ENCODE measurements around the gene ID4. TPM values are rescaled to one million over a fixed set of nuclear protein-coding genes. Genes with fewer than 3 reads are reported as not detected.

ID4 gene
- total RNA-seq, 1 experiment from 2014 or later, result not detected

DNA sequence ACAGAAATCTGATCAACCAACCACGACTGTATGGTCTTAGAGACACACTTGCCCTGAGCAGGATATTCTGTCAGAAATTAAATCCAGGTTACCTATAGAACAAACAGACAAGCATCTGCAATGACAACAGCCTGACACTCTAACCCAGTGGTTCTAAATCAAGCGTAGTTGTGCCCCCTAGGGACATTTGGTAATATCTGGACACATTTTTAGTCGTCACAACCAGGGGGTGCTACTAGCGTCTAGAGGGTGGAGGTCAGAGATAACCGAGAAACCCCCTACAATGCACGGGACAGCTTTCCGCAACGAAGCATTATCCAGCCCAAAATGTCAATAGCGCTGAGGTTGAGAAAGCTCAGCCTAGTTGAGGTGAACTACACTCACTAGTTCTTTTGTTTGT, 32.3 kb downstream of the ID4 start:
- H2AFZ ChIP-seq (ENCODE audit: low read length), result no peak overlapping the region

DNA sequence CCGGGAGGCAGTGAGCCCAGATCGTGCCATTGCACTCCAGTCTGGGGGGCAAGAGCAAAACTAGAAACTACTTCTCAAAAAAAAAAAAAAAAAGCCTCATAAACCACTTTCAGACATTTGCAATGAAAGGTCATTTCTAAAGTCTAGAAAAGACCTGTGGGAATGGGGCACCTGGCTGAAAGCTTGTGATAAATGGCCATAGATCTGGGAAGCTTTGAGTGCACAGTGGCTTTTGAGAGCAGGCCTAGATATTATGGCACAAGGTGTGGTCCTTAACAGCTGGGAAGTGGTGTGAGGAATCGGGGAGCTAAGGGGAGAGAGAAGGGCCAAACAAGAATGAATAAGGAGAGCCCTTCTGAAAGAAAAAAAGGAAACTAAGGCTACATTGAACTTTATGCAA, 33.2 kb downstream of the ID4 start:
- Histone ChIP-seq H4K20me1 (ENCODE audit: insufficient read depth, low read depth, low read length) (no peaks in the 10 kb centered on the region), H3K27ac (ENCODE audit: low read length) (no peak overlapping the region), H3K9me2 (replicated peaks; ENCODE audit: insufficient read depth, low read length) (no peaks in the 10 kb centered on the region), H3K4me3 (ENCODE audit: low read length) (no peak overlapping the region), H3K79me2 (ENCODE audit: low read length) (no peaks in the 10 kb centered on the region), H3K27me3 (ENCODE audit: low read length) (no peaks in the 10 kb centered on the region), H3K36me3 (ENCODE audit: insufficient read depth, low read length) (no peaks in the 10 kb centered on the region), H2AFZ (ENCODE audit: low read length) (no peak overlapping the region), H3K9ac (ENCODE audit: low read length) (no peak overlapping the region), H3K4me2 (ENCODE audit: low read depth, low read length, poor library complexity, severe bottlenecking) (no peak overlapping the region), H3K9me3 (ENCODE audit: low read length) (no peaks in the 10 kb centered on the region), H3K4me1 (ENCODE audit: low read length) (no peaks in the 10 kb centered on the region)
- no peak for DNase-seq

More for the DNA sequence above, 32.3 kb downstream of the ID4 start:
- Histone ChIP-seq H3K27me3 (ENCODE audit: low read length) (no peaks in the 10 kb centered on the region), H3K4me3 (ENCODE audit: low read length) (no peak overlapping the region), H3K27ac (ENCODE audit: low read length) (no peak overlapping the region), H4K20me1 (ENCODE audit: insufficient read depth, low read depth, low read length) (no peaks in the 10 kb centered on the region), H3K9me3 (ENCODE audit: low read length) (no peaks in the 10 kb centered on the region), H3K4me2 (ENCODE audit: low read depth, low read length, poor library complexity, severe bottlenecking) (no peak overlapping the region), H3K4me1 (ENCODE audit: low read length) (no peaks in the 10 kb centered on the region), H3K9me2 (replicated peaks; ENCODE audit: insufficient read depth, low read length) (no peaks in the 10 kb centered on the region), H3K9ac (ENCODE audit: low read length) (no peak overlapping the region), H3K36me3 (ENCODE audit: insufficient read depth, low read length) (no peaks in the 10 kb centered on the region), H3K79me2 (ENCODE audit: low read length) (no peaks in the 10 kb centered on the region)
- DNase-seq, result no peak

DNA sequence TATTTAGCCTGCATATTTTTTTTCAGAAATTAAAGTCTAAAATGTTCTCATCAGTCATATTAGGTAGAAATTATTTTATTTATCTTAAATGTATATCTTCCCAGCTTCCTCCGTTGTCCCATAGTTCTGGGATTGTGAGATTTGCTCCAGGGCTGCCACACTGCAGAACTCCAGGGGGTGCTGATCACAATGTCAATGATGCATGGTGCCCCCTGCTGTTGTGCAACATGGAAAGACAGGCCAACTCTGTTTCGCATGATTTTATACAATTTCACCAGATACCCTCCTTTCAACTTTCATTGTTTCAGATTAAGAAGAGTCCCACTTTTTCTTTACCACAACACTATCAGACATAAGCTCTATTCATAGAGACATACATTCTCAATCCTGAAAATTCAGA, 35.9 kb downstream of the ID4 start:
- Histone ChIP-seq H3K36me3 (ENCODE audit: insufficient read depth, low read length) (no peaks in the 10 kb centered on the region), H3K4me1 (ENCODE audit: low read length) (no peaks in the 10 kb centered on the region), H3K27ac (ENCODE audit: low read length) (no peak overlapping the region), H3K9me2 (replicated peaks; ENCODE audit: insufficient read depth, low read length) (no peaks in the 10 kb centered on the region), H3K27me3 (ENCODE audit: low read length) (no peaks in the 10 kb centered on the region), H2AFZ (ENCODE audit: low read length) (no peak overlapping the region), H3K9me3 (ENCODE audit: low read length) (no peaks in the 10 kb centered on the region), H3K79me2 (ENCODE audit: low read length) (no peaks in the 10 kb centered on the region), H3K4me3 (ENCODE audit: low read length) (no peak overlapping the region), H3K9ac (ENCODE audit: low read length) (no peak overlapping the region), H4K20me1 (ENCODE audit: insufficient read depth, low read depth, low read length) (no peaks in the 10 kb centered on the region), H3K4me2 (ENCODE audit: low read depth, low read length, poor library complexity, severe bottlenecking) (no peak overlapping the region)
- DNase-seq, result no peak

DNA sequence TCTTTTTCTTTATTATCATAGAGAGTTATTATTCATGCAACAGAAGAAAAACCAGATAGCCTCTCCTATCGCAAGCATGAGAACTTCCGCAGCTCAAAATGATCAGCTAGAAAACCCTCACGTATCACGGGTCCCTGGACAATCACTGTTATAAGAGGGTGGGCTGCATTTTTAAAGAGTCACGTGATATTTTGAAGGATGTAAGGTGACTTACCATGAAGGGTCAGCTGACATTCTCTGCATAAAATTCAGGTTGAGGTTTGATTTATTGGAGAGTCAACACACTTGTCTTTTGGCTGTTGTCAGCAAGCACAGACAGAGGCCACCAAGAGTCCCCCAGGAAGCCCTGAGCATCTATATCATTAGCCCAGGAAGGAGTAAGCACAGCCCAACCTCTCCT, 39.5 kb downstream of the ID4 start:
- H2AFZ ChIP-seq (ENCODE audit: low read length), result no peak overlapping the region
- no peak overlapping the region for H3K4me2 ChIP-seq (ENCODE audit: low read depth, low read length, poor library complexity, severe bottlenecking)
- H3K36me3 ChIP-seq (ENCODE audit: insufficient read depth, low read length), result no peaks in the 10 kb centered on the region
- DNase-seq, result no peak
- no peaks in the 10 kb centered on the region for H3K27me3 ChIP-seq (ENCODE audit: low read length)
- H3K9ac ChIP-seq (ENCODE audit: low read length), result no peak overlapping the region
- no peaks in the 10 kb centered on the region for H3K9me3 ChIP-seq (ENCODE audit: low read length)
- no peak overlapping the region for H3K27ac ChIP-seq (ENCODE audit: low read length)
- H3K9me2 ChIP-seq (replicated peaks; ENCODE audit: insufficient read depth, low read length), result no peaks in the 10 kb centered on the region
- no peaks in the 10 kb centered on the region for H4K20me1 ChIP-seq (ENCODE audit: insufficient read depth, low read depth, low read length)
- no peaks in the 10 kb centered on the region for H3K4me1 ChIP-seq (ENCODE audit: low read length)
- H3K79me2 ChIP-seq (ENCODE audit: low read length), result no peaks in the 10 kb centered on the region
- H3K4me3 ChIP-seq (ENCODE audit: low read length), result no peak overlapping the region

DNA sequence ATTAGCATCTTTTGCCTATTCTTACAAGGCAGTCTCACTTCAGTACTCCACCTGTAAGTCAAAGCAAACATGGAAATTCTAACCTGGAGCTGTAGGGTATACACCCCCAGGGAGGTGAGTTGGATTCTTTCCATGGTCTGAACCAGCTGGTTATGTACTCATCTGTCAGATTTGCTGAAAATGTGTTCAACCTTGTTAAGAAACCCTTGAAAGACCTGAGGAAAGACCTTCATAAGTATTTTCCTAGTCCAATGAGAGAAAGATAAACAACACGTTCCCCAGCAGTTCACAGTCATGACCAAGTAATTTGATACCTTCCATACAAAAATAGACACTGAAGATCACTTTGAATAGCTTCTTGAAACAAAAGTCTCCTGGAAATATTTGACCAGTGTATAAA, 42.5 kb downstream of the ID4 start:
- Histone ChIP-seq H2AFZ (ENCODE audit: low read length) (no peak overlapping the region), H3K9me2 (replicated peaks; ENCODE audit: insufficient read depth, low read length) (no peaks in the 10 kb centered on the region), H3K4me2 (ENCODE audit: low read depth, low read length, poor library complexity, severe bottlenecking) (no peak overlapping the region), H3K4me3 (ENCODE audit: low read length) (no peak overlapping the region), H3K9ac (ENCODE audit: low read length) (no peak overlapping the region), H3K27me3 (ENCODE audit: low read length) (no peaks in the 10 kb centered on the region), H3K4me1 (ENCODE audit: low read length) (no peaks in the 10 kb centered on the region), H3K79me2 (ENCODE audit: low read length) (no peaks in the 10 kb centered on the region), H3K36me3 (ENCODE audit: insufficient read depth, low read length) (no peaks in the 10 kb centered on the region), H3K27ac (ENCODE audit: low read length) (no peak overlapping the region), H3K9me3 (ENCODE audit: low read length) (no peaks in the 10 kb centered on the region), H4K20me1 (ENCODE audit: insufficient read depth, low read depth, low read length) (no peaks in the 10 kb centered on the region)
- no peak for DNase-seq

DNA sequence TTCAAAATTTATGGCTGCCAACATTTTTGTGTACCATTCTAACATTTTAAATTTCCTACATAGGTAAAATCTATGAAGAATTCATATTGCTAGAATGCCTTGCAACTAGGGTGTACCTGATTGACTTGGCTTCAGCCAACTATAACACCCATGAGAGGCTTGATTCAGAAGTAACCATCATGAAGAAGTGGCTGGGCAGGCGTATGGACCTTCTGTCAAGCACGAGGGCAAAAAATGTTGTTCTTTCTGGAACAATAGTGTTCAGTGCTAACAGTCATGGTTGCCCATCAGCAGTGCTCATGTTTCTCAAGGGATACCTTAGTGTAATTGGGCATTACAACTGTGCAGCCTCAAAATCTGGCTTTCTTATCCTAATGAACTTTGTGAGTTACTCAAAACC, 42.9 kb downstream of the ID4 start:
- H3K4me1 ChIP-seq (ENCODE audit: low read length), result no peaks in the 10 kb centered on the region

DNA sequence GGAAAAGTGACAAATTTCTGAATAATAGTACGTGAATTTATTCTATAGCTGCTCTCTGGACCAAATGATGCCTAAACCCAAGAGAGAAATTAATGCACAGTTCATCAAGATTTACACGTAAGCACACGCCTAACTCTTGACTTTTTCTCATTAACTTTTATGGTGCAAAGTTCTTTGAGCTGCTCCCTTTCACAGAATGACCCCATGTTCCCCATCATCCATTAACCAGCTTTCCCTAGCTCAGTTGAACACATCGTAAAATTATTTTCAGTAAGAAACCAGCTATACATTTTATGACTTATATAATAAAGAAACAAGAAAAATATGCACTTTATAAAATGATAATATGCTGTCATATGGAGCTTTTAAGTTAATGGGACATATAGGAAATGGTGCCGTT, 54.3 kb downstream of the ID4 start:
- H3K9me3 ChIP-seq (ENCODE audit: low read length), result no peaks in the 10 kb centered on the region
- H4K20me1 ChIP-seq (ENCODE audit: insufficient read depth, low read depth, low read length), result no peaks in the 10 kb centered on the region
- no peaks in the 10 kb centered on the region for H3K27me3 ChIP-seq (ENCODE audit: low read length)
- H3K36me3 ChIP-seq (ENCODE audit: insufficient read depth, low read length), result no peaks in the 10 kb centered on the region
- H3K4me1 ChIP-seq (ENCODE audit: low read length), result no peaks in the 10 kb centered on the region
- H3K27ac ChIP-seq (ENCODE audit: low read length), result no peak overlapping the region
- H3K9ac ChIP-seq (ENCODE audit: low read length), result no peak overlapping the region
- no peak overlapping the region for H3K4me3 ChIP-seq (ENCODE audit: low read length)
- H3K79me2 ChIP-seq (ENCODE audit: low read length), result no peaks in the 10 kb centered on the region
- H3K9me2 ChIP-seq (replicated peaks; ENCODE audit: insufficient read depth, low read length), result no peaks in the 10 kb centered on the region
- no peak overlapping the region for H3K4me2 ChIP-seq (ENCODE audit: low read depth, low read length, poor library complexity, severe bottlenecking)
- no peak for DNase-seq
- no peak overlapping the region for H2AFZ ChIP-seq (ENCODE audit: low read length)

More for the DNA sequence above, 42.9 kb downstream of the ID4 start:
- H3K27me3 ChIP-seq (ENCODE audit: low read length), result no peaks in the 10 kb centered on the region
- H3K36me3 ChIP-seq (ENCODE audit: insufficient read depth, low read length), result no peaks in the 10 kb centered on the region
- H3K79me2 ChIP-seq (ENCODE audit: low read length), result no peaks in the 10 kb centered on the region
- no peak overlapping the region for H3K4me2 ChIP-seq (ENCODE audit: low read depth, low read length, poor library complexity, severe bottlenecking)
- no peaks in the 10 kb centered on the region for H3K9me2 ChIP-seq (replicated peaks; ENCODE audit: insufficient read depth, low read length)
- no peak overlapping the region for H3K9ac ChIP-seq (ENCODE audit: low read length)
- DNase-seq, result no peak
- no peak overlapping the region for H3K4me3 ChIP-seq (ENCODE audit: low read length)
- H3K27ac ChIP-seq (ENCODE audit: low read length), result no peak overlapping the region
- H3K9me3 ChIP-seq (ENCODE audit: low read length), result no peaks in the 10 kb centered on the region
- H4K20me1 ChIP-seq (ENCODE audit: insufficient read depth, low read depth, low read length), result no peaks in the 10 kb centered on the region
- no peak overlapping the region for H2AFZ ChIP-seq (ENCODE audit: low read length)
